ENCODE measurements around the gene PDIA5. TPM values are rescaled to one million over a fixed set of nuclear protein-coding genes. Genes with fewer than 3 reads are reported as not detected.

Gene PDIA5
- total RNA-seq, 4 donors from 2014 or later, result 3.9 to 13.0 (median 12.0) TPM

DNA sequence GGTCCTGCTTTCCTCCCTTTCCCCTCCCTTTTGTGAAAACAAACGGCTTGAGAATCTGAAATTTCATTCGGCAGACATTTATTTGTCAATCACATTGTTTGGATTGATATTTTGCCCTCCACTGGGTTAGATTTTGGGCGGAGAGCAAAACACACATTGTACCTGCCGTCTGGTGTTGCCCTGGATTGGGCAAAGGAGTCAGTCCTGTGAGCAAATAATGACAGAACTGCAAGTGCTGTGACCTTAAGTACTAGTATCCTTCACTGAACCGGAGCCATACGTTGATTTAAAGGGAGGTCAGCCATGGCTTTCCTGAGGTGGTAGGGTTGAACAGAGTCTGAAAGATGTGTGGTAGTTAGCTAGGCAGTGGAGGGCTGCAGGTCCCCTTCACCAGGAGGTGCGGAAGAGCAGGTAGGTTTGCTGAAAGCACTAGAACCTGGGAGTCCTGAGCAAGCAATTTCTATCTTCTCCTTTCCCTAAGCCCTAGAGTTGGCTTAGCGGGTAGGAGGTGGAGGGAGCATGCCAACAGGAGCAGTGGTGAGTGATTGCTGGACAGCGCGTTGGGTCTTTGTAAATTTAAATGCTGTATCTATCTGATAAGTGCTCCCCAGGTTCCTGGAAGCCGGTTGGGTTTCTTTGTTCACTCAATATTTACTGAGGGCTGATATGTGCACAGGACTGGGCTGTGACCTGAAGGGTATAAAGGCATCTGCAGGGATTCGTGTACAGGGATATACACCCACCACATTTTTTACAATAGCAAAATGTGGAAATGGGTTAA is 2.0 kb downstream of the PDIA5 start:
- H3K4me1 ChIP-seq, result peaks cover 8 to 57% (median 36%) of the 10 kb centered on the region in 3 donors
- H3K27ac ChIP-seq, result peak overlapping the region in 2 of 4 donors; percentile 34 to 88
- H3K36me3 ChIP-seq, result no peaks in the 10 kb centered on the region
- peak overlapping the region in 2 of 4 donors; percentile 95 to 97 for H3K4me3 ChIP-seq
- no peaks in the 10 kb centered on the region for H3K9me3 ChIP-seq
- H3K27me3 ChIP-seq, result no peaks in the 10 kb centered on the region
- WGBS, 2 donors, result 87 to 93% methylated on average over 10 to 12 of the region's 12 CpGs
- TF ChIP-seq POLR2A (IDR thresholded peaks at IDR 0.05), result no peak
- TF ChIP-seq, protein P1, sequence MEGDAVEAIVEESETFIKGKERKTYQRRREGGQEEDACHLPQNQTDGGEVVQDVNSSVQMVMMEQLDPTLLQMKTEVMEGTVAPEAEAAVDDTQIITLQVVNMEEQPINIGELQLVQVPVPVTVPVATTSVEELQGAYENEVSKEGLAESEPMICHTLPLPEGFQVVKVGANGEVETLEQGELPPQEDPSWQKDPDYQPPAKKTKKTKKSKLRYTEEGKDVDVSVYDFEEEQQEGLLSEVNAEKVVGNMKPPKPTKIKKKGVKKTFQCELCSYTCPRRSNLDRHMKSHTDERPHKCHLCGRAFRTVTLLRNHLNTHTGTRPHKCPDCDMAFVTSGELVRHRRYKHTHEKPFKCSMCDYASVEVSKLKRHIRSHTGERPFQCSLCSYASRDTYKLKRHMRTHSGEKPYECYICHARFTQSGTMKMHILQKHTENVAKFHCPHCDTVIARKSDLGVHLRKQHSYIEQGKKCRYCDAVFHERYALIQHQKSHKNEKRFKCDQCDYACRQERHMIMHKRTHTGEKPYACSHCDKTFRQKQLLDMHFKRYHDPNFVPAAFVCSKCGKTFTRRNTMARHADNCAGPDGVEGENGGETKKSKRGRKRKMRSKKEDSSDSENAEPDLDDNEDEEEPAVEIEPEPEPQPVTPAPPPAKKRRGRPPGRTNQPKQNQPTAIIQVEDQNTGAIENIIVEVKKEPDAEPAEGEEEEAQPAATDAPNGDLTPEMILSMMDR (IDR thresholded peaks at IDR 0.05), result no peak
- no peak for DNase-seq
- intact Hi-C loops (cut with DNase I), result no loop called here

DNA sequence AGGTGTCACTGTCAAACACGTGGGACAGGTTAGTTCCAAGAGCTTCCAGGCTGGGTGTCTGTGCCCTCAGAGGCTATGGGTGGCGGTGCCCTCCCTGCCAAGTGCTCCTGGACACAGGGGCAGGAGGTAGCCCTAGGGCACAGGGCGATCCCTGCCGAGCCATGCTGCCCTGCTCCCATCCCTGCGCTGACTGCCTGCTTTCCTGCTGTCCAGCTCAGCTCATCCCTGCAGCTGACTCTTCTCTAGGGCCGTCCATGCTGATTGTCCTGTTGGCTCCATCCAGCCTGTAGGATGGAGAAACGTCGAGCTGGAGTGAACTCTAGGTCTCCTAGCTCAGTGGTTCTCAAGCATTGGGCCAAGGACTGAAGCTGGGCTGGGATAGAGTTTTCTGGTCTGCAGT is 3.7 kb downstream of the PDIA5 start:
- TF ChIP-seq, protein P1 (IDR thresholded peaks at IDR 0.05), result no peak
- no peak for TF ChIP-seq POLR2A (IDR thresholded peaks at IDR 0.05)
- intact Hi-C loops (cut with DNase I), result no loop called here
- H3K9me3 ChIP-seq, result no peaks in the 10 kb centered on the region
- H3K36me3 ChIP-seq, result no peaks in the 10 kb centered on the region
- H3K4me1 ChIP-seq, result peaks cover 8 to 60% (median 36%) of the 10 kb centered on the region in 3 donors
- 73 to 80% methylated on average over 2 to 8 of the region's 8 CpGs for WGBS, 2 donors
- DNase-seq, result no peak
- no peak overlapping the region for H3K4me3 ChIP-seq
- no peaks in the 10 kb centered on the region for H3K27me3 ChIP-seq
- H3K27ac ChIP-seq, result peak overlapping the region in 3 of 4 donors; percentile 28 to 60 (median 43)

DNA sequence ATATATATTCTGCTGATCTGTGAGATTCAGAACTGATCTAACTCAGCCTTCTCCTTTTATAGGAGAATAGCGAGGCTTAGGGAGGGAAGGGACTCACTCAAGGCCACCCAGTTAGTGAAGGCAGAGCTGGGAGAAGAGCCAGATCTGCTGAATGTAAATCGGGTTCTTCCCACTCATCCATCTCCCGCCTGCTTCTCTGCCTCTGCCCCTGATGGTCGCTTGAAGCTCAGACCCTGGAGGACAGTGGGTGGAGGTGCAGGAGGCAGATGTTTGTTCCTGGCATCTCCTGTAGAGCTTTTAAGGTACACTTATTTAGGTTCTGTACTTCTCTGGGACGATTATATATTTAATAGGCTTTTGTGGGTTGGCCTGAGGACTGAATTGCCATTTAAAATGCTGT is 4.3 kb downstream of the PDIA5 start:
- peaks cover 8 to 67% (median 36%) of the 10 kb centered on the region in 3 donors for H3K4me1 ChIP-seq
- no peak for DNase-seq
- TF ChIP-seq, protein P1 (IDR thresholded peaks at IDR 0.05), result peak in 2 of 6 experiments; percentile 13
- TF ChIP-seq POLR2A (IDR thresholded peaks at IDR 0.05), result no peak

DNA sequence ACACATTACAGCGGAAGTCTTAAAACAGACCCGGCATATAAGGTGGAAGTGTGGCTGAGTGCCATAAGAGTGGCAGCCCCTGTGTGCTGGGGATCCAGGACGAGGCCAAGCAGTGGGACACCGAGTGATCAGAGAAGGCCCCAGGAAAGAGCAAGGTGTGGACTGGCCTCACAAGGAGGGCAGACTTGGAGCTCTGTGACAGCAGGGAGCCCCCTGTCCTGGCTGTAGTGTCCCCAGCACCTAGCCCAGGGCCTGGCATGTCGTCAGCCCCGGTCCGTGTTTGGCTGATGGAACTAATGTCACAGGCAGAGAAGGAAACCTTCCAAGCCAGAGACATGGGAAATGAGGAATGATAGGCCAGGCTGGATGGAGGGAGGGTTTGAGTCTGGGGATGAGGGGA is 4.8 kb downstream of the PDIA5 start:
- H3K27ac ChIP-seq, result peak overlapping the region; percentile 23 to 79 (median 52)
- H3K27me3 ChIP-seq, result no peaks in the 10 kb centered on the region
- 75 to 78% methylated on average over 6 to 7 of the region's 7 CpGs for WGBS, 2 donors
- no peaks in the 10 kb centered on the region for H3K9me3 ChIP-seq
- no peaks in the 10 kb centered on the region for H3K36me3 ChIP-seq
- H3K4me3 ChIP-seq, result no peak overlapping the region
- H3K4me1 ChIP-seq, result peaks cover 12 to 67% (median 36%) of the 10 kb centered on the region in 3 donors
- no peak for TF ChIP-seq POLR2A (IDR thresholded peaks at IDR 0.05)
- TF ChIP-seq, protein P1 (IDR thresholded peaks at IDR 0.05), result no peak
- intact Hi-C loops (cut with DNase I), result no loop called here
- no peak for DNase-seq

More for the DNA sequence above, 4.3 kb downstream of the PDIA5 start:
- 48 to 57% methylated on average over 5 of the region's 5 CpGs for WGBS, 2 donors
- H3K36me3 ChIP-seq, result no peaks in the 10 kb centered on the region
- peak overlapping the region; percentile 23 to 79 (median 52) for H3K27ac ChIP-seq
- H3K9me3 ChIP-seq, result no peaks in the 10 kb centered on the region
- H3K27me3 ChIP-seq, result no peaks in the 10 kb centered on the region
- intact Hi-C loops (cut with DNase I), result no loop called here
- no peak overlapping the region for H3K4me3 ChIP-seq

DNA sequence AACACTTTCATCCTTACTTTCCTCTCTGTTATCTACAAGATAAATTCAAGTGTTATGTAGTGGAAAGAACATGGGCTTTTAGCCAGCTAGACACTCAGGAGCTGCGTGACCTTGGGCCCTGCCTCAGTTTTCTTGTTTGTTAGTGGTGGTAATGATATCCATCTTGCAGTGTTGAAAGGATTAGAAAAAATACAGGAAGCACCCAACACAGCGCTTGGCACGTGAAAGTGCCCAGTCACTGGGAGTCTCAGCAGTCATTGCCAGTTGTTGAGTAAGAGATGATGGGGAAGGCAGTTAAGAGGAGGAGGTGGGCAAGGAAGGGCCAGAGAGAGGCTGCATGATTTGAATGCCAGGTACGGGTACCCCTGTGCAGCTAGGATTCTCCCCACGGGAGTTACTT is 5.3 kb downstream of the PDIA5 start:
- 76 to 83% methylated on average over 5 of the region's 5 CpGs for WGBS, 2 donors
- intact Hi-C loops (cut with DNase I), result no loop called here
- no peak for TF ChIP-seq POLR2A (IDR thresholded peaks at IDR 0.05)
- TF ChIP-seq, protein P1 (IDR thresholded peaks at IDR 0.05), result no peak
- H3K9me3 ChIP-seq, result no peaks in the 10 kb centered on the region
- H3K27me3 ChIP-seq, result no peaks in the 10 kb centered on the region
- peaks cover 14 to 69% (median 40%) of the 10 kb centered on the region in 3 donors for H3K4me1 ChIP-seq
- no peaks in the 10 kb centered on the region for H3K36me3 ChIP-seq
- H3K27ac ChIP-seq, result peak overlapping the region in 3 of 4 donors; percentile 43 to 79 (median 60)
- no peak for DNase-seq
- no peak overlapping the region for H3K4me3 ChIP-seq

Measured in esophagus squamous epithelium (tissue), 5 donors.